HG03108 (cell line): Measurements from ENCODE around the gene LYG2.
"Not testable (repeated sequence)": the region's sequence is repeated elsewhere in the genome, so short reads cannot be mapped to it uniquely, and the experiment has no call there.

Source experiments
- ATAC-seq: cut with Tn5 transposase; IDR thresholded peaks from one replicate; pipeline ENCODE4 v1.9.1; 2021; ENCODE audit warnings: moderate library complexity; ENCODE audit not compliant: unreplicated experiment

The LYG2 gene, protein sequence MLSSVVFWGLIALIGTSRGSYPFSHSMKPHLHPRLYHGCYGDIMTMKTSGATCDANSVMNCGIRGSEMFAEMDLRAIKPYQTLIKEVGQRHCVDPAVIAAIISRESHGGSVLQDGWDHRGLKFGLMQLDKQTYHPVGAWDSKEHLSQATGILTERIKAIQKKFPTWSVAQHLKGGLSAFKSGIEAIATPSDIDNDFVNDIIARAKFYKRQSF

DNA sequence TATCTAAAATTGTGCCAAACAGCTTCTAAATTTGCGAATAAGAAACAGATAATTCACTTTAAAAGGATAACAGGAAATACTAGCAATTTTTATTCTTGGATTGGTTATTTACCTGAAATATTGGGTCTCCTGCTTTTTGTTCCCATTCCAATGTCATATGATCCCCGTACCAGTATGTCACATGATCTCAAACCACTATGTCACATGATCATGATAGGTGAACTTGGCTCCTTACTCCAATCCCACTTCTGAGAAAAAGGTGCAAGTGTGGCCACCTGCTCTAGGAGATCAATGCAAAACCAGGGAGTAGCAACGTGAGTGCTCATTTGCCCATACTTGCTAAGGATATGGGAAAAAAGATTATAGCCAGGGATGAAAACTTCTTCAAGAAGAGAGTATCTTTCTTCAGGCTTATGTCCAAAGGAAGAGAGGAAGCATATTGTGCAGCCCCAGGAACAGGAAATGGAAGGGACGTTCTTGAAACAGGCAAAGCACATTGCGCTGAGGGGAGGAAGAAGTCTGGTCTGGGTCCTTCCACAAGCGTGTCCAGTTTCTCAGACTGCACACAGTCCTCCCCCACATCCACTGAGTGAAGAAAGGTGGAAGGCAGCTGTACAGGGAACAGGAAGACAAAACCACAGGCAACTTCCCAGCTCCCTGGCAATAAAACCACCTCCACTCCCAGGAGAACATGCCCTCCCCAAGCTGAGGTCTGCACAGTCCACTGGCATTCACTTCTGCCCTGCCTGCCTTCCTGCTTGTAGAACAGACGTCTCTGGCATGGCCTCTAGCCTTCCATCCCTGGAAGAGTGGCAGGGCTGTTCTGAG lies at the start of gene LYG2:
TSS of gene LYG2 (minus strand) at position 176 of the 828 bp plus-strand sequence. CDS start 1,406 bp downstream, outside the sequence.
- ATAC-seq: no peak

DNA sequence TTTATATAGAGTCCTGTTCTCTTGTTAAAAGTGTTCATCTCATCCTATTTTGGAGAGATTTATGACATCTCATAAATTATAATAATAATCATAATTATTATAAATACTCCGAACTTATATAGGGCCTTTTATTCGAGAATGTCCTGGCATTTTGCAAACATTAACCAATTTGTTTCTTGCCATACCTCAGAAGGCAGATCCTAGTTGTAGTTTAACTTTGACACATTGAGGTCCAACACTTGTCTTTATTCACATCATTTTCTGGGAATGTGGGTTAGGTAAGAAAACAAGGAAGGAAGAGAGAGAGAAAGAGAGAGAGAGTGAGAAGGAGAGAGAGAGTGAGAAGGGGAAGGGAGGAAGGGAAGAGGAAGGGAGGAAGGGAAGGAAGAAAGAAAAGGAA lies 45.6 kb upstream of the LYG2 start, which contains the start of gene LYG1:
TSS of gene LYG1 (minus strand) at position 101 of the 400 bp plus-strand sequence. CDS start 5,527 bp downstream, outside the sequence.
- not testable (repeated sequence) for ATAC-seq

- ATAC-seq: no peak
Observed at GRCh38 chr2:99299580-99299979, 44.1 kb upstream of the LYG2 start.

DNA sequence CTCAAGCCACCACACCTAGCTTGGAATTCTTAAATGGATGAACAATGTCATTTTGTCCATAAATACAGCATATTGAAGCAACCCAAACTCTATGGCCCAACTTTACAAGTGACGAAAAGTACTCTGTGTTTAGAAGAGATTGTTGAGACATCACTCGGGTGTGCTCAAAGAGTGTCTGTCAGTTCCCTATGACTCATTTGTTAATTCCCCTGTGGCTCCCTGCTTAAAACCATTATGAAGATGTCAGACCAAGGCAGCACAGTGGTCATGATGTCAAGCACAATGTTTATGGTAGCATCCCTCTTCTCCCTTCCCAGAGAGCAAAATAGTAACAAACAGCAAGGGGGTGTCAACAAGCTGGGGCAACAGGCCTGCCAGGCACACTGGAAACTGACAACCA lies 42.5 kb upstream of the LYG2 start:
- no peak for ATAC-seq

- no peak for ATAC-seq
Observed at GRCh38 chr2:99285526-99285925, 30.1 kb upstream of the LYG2 start.

- no peak for ATAC-seq
Observed at GRCh38 chr2:99279969-99280695, 24.7 kb upstream of the LYG2 start.

- no peak for ATAC-seq
Observed at GRCh38 chr2:99278793-99279291, 23.4 kb upstream of the LYG2 start.

DNA sequence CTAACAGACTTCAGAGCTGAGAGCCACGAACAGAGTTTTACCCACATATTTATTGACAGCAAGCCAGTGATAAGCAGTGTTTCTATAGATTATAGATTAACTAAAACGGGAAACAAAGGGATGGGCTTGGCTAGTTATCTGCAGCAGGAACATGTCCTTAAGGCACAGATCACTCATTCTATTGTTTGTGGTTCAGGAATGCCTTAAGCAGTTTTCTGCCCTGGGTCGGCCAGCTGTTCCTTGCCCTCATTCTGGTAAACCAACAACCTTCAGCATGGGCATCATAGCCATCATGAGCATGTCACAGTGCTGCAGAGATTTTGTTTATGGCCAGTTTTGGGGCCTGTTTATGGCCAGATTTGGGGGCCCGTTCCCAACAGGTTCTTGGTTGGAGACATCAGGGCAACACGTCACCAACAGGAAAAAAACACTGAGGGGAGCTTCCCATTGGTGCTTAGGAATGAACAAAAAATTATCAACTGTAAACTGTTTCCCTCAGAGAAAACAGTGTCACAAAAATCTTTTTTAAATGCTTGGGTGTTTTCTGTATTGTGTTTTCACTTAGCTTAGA lies 22.8 kb upstream of the LYG2 start:
- not testable (repeated sequence) for ATAC-seq

GRCh38 chr2:99275882-99276281 lies 20.4 kb upstream of the LYG2 start:
- no peak for ATAC-seq

GRCh38 chr2:99261242-99261641 lies 5.8 kb upstream of the LYG2 start:
- no peak for ATAC-seq

GRCh38 chr2:99260184-99260583 lies 4.7 kb upstream of the LYG2 start:
- no peak for ATAC-seq

GRCh38 chr2:99259465-99259864 lies 4.0 kb upstream of the LYG2 start:
- no peak for ATAC-seq

- ATAC-seq: no peak
Observed at GRCh38 chr2:99256677-99257076, 1.2 kb upstream of the LYG2 start.

- ATAC-seq: no peak
Observed at GRCh38 chr2:99249951-99250350, 5.5 kb downstream of the LYG2 start.

GRCh38 chr2:99242151-99242550 lies 13.3 kb downstream of the LYG2 start:
- no peak for ATAC-seq

DNA sequence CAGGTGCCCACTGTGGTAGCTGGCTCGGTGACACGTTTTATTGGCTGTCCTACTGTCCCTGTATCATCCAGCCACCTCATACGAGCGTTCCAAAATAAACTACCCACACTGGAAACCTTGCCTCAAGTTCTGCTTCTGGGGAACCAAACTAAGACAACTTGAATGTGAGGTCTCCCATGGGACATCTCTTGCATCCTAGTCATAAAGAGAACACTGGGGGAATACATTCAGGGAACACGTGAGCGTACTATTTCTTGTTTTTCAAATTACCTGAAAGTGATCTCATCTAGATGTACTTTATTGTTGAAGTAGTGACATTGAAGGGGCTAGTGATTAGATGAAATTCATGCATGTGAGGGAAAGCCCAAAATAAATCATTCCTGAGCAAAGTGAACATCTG lies 15.0 kb downstream of the LYG2 start:
- ATAC-seq: no peak

- ATAC-seq: no peak
Observed at GRCh38 chr2:99238599-99238998, 16.9 kb downstream of the LYG2 start.

DNA sequence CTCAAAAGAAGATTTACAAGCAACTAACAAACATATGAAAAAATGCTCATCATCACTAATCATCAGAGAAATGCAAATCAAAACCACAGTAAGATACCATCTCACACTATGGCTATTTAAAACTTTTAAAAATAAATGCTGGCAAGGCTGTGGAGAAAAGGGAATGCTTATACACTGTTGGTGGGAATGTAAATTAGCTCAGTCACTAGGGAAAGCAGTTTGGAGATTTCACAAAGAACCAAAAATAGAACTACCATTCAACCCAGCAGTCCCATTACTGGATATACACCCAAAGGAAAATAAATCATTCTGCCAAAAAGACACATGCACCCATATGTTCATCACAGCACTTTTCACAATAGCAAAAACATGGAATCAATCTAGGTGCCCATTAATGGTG lies 22.3 kb downstream of the LYG2 start:
- ATAC-seq: not testable (repeated sequence)

DNA sequence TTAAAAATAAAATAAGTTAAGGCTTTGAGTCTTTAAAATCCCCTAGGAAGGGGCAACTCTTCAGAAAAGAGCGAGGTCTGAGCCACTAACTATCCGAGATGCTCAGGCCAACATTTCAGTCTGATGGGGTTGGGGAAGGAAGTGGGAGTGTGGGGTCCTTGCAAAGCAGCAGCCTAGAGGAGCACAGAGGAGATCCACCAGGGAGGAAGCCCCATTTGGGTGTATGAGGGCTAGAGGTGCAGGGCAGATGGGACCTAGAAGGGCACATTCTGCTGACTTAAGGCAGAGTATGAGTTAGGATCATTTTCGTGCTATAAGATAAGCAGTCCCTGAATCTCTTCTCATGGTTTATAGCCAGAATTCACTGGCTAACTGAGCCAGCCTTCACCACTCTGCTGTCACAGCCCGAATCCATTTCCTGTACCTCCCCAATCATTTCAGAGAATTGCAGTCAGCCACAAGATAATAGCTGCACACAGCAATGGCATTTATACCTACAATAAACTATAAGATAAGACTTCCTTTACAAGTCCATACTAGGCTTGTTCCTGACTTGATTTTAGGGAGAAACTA lies 37.5 kb downstream of the LYG2 start:
- ATAC-seq: no peak

DNA sequence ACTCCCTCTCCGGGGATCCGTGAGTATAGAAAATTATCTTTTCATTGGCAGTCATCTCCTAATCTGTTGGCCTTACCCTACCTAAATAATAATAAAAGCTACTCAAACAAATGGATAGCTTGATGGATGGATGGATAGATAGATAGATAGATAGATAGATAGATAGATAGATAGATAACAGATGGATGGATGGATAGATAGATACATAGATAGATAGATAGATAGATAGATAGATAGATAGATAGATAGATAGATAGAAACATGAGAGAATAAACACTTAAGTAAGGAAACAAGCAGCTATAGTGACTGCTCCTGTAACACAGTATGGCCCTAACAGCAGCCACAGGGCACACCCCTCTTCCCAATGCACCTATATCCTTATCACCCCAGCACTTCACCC lies 39.4 kb downstream of the LYG2 start:
- ATAC-seq: no peak

GRCh38 chr2:99205491-99205890 lies 50.0 kb downstream of the LYG2 start:
- no peak for ATAC-seq
